CD14-positive monocyte (primary cell): ENCODE data around the gene ADAMTS4. TPM values are rescaled to one million over a fixed set of nuclear protein-coding genes. Genes with fewer than 3 reads are reported as not detected.

Experiments used
- DNase-seq, 3 donors: peaks; one replicate each; pipeline ENCODE4 v3.0.0-alpha.2; 2011 to 2022
- H2AFZ ChIP-seq: 2 replicates; pipeline ENCODE4 v1.6.0; 2012; ENCODE audit warnings: mild to moderate bottlenecking, low read depth, low read length, inconsistent platforms; ENCODE audit not compliant: insufficient read depth, poor library complexity, severe bottlenecking
- H3K27ac ChIP-seq, 2 donors: 1 replicate in 1 of 2; 2 replicates in 1 of 2; pipeline ENCODE4 v1.5.1; 2012 to 2013; ENCODE audit warnings: low read length in 2 of 2, control low read depth in 1 of 2, inconsistent platforms in 1 of 2, low read depth in 1 of 2, mild to moderate bottlenecking in 1 of 2
- H3K27me3 ChIP-seq, 2 donors: one replicate each; pipeline versions ENCODE4 v1.6.0 to v1.6.1; 2011 to 2013; ENCODE audit warnings: low read length in 2 of 2; ENCODE audit not compliant: control insufficient read depth in 2 of 2, insufficient read depth in 2 of 2
- H3K36me3 ChIP-seq, 2 donors: replicated peaks in 1 of 2; 1 replicate in 1 of 2; 2 replicates in 1 of 2; pipeline versions ENCODE4 v1.5.1 to v1.6.1; 2012 to 2013; ENCODE audit warnings: low read length in 2 of 2, control low read depth in 1 of 2, inconsistent platforms in 1 of 2, mild to moderate bottlenecking in 1 of 2; ENCODE audit not compliant: insufficient read depth in 2 of 2, control insufficient read depth in 1 of 2
- H3K4me1 ChIP-seq, 2 donors: 1 replicate in 1 of 2; 2 replicates in 1 of 2; pipeline versions ENCODE4 v1.5.1 to v1.6.1; 2012 to 2013; ENCODE audit warnings: low read length in 2 of 2, control low read depth in 1 of 2, inconsistent platforms in 1 of 2, mild to moderate bottlenecking in 1 of 2, moderate library complexity in 1 of 2; ENCODE audit not compliant: insufficient read depth in 2 of 2, control insufficient read depth in 1 of 2
- H3K4me2 ChIP-seq: replicated peaks from 2 replicates; pipeline ENCODE3; 2012; ENCODE audit warnings: low read length, moderate library complexity, mild to moderate bottlenecking; ENCODE audit not compliant: poor library complexity, severe bottlenecking; ENCODE audit errors: extremely low read depth
- H3K4me3 ChIP-seq, 3 experiments: fragments of 200-600 bp in 1 of 3; sonication (generic) in 1 of 3; replicated peaks in 1 of 3; 1 replicate in 2 of 3; 2 replicates in 1 of 3; pipeline ENCODE4 v1.5.1; 2011 to 2013; ENCODE audit warnings: low read length in 3 of 3, mild to moderate bottlenecking in 3 of 3, control low read depth in 2 of 3, low read depth in 2 of 3, inconsistent platforms in 1 of 3, moderate library complexity in 1 of 3
- H3K79me2 ChIP-seq: 2 replicates; pipeline ENCODE4 v1.6.0; 2012; ENCODE audit warnings: mild to moderate bottlenecking, control low read depth, inconsistent platforms, low read length, moderate library complexity; ENCODE audit not compliant: insufficient read depth
- H3K9ac ChIP-seq: 2 replicates; pipeline ENCODE4 v1.6.0; 2017; ENCODE audit warnings: low read length, mild to moderate bottlenecking; ENCODE audit not compliant: insufficient read depth, poor library complexity, severe bottlenecking
- H3K9me3 ChIP-seq, 2 donors: replicated peaks in 1 of 2; 1 replicate in 1 of 2; 2 replicates in 1 of 2; pipeline versions ENCODE4 v1.5.1 to v1.6.1; 2012 to 2013; ENCODE audit warnings: low read length in 2 of 2, control low read depth in 1 of 2; ENCODE audit not compliant: control insufficient read depth in 1 of 2, insufficient read depth in 1 of 2
- H4K20me1 ChIP-seq: 2 replicates; pipeline ENCODE4 v1.6.0; 2012; ENCODE audit warnings: mild to moderate bottlenecking, low read length, control low read depth, moderate library complexity; ENCODE audit not compliant: insufficient read depth
- H3K27ac Mint-ChIP-seq, 7 donors: one replicate each; pipeline ENCODE4 v1.8.0; 2020; ENCODE audit warnings: mild to moderate bottlenecking in 7 of 7, mixed read lengths in 7 of 7, moderate library complexity in 6 of 7, inconsistent platforms in 2 of 7
- H3K27me3 Mint-ChIP-seq, 3 donors: one replicate each; pipeline ENCODE4 v1.8.0; 2021 to 2022; ENCODE audit warnings: low read depth in 3 of 3, mild to moderate bottlenecking in 3 of 3, mixed read lengths in 3 of 3, moderate library complexity in 3 of 3, inconsistent platforms in 1 of 3
- H3K36me3 Mint-ChIP-seq, 2 donors: one replicate each; pipeline ENCODE4 v1.8.0; 2020; ENCODE audit warnings: mixed read lengths in 2 of 2, inconsistent platforms in 1 of 2, mild to moderate bottlenecking in 1 of 2
- H3K4me1 Mint-ChIP-seq: one replicate; pipeline ENCODE4 v1.8.0; 2020; ENCODE audit warnings: mild to moderate bottlenecking, mixed read lengths
- H3K4me3 Mint-ChIP-seq, 2 donors: one replicate each; pipeline ENCODE4 v1.8.0; 2020; ENCODE audit warnings: mild to moderate bottlenecking in 2 of 2, mixed read lengths in 2 of 2, moderate library complexity in 1 of 2
- H3K9me3 Mint-ChIP-seq, 7 donors: one replicate each; pipeline ENCODE4 v1.8.0; 2020 to 2022; ENCODE audit warnings: mixed read lengths in 7 of 7, mild to moderate bottlenecking in 6 of 7, moderate library complexity in 6 of 7, inconsistent platforms in 2 of 7
- CTCF ChIP-seq: fragments of 200-600 bp; IDR thresholded peaks from one replicate; pipeline ENCODE4 v1.8.0; 2022; ENCODE audit warnings: antibody characterized with exemption, mild to moderate bottlenecking
- WGBS: methylation state at CpG from one replicate; pipeline ENCODE4 v1.1.5; 2013; ENCODE audit warnings: missing lambda C conversion rate; ENCODE audit not compliant: insufficient coverage; 5-methylcytosine and 5-hydroxymethylcytosine counted together
- intact Hi-C, 2 donors: fragments of 100-400 bp; cut with micrococcal nuclease; formaldehyde crosslinking; loops; one replicate each; pipeline versions ENCODE4 v1.15.0 to v1.15.1; 2023
- polyA plus RNA-seq, 3 donors: library from polyadenylated mRNA; depleted of rRNA in 1 of 3; unstranded in 2 of 3; stranded (reverse) in 1 of 3; fragments of 300-500 nt in 2 of 3; fragments of >200 nt in 1 of 3; fragmentation: Illumina TruSeq in 2 of 3; gene quantifications; 1 replicate in 2 of 3; 2 replicates in 1 of 3; pipeline ENCODE4 v1.2.3, GENCODE V29; 2012 to 2021

The ADAMTS4 gene
- polyA plus RNA-seq, 3 donors = 0.01 to 0.04 TPM; not detected in 1

DNA sequence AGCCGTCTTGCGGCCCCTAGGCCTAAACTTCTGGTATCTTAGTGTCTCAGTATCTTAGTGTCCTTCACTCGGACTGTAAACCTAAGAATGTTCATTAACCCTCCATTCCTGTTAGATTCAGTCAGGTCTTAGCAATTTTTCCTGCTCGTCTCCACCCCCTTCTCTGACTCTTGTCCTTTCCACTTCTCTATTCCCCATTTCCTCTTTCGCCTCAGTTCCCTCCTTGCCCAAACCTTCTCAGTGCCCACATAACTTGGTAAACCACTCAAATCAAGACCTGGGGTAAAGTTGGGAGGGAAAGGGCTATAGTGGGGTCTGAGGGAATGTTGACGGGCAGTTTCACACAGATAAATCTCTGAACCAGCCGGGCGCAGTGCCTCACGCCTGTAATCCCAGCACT lies 15.5 kb upstream of the ADAMTS4 start:
- Histone ChIP-seq H3K4me3 (peak overlapping the region; percentile 91 to 98 (median 96)), H3K27ac (peak overlapping the region; percentile 98 to 100), H4K20me1 (peaks cover 30% of the 10 kb centered on the region), H2AFZ (no peak overlapping the region), H3K27me3 (no peaks in the 10 kb centered on the region), H3K9me3 (no peaks in the 10 kb centered on the region), H3K9ac (peak overlapping the region; percentile 97), H3K79me2 (peaks cover 84% of the 10 kb centered on the region), H3K4me2 (peak overlapping the region; percentile 100), H3K36me3 (peaks cover 57 to 61% of the 10 kb centered on the region in 2 donors), H3K4me1 (peaks cover 48 to 57% of the 10 kb centered on the region in 2 donors)
- no peak for TF ChIP-seq CTCF
- H3K9me3 Mint-ChIP-seq = no peaks in the 10 kb centered on the region
- H3K27ac Mint-ChIP-seq = peak overlapping the region; percentile 98 to 100 (median 100)
- peaks cover 0 to 1% (median 0%) of the 10 kb centered on the region in 3 donors for H3K27me3 Mint-ChIP-seq
- peaks cover 56% of the 10 kb centered on the region for H3K4me1 Mint-ChIP-seq
- WGBS = 19% methylated on average over 4 of the region's 9 CpGs
- intact Hi-C loops = loop anchor here in 1 of 2 donors (5.0 kb wide), 1 partner anchor 78 kb away; no protein-coding TSS in a partner anchor
- peak overlapping the region; percentile 99 to 100 for H3K4me3 Mint-ChIP-seq
- H3K36me3 Mint-ChIP-seq = peaks cover 72 to 74% of the 10 kb centered on the region in 2 donors
- DNase-seq = peak; percentile 72 to 80 (median 79)

GRCh38 chr1:161209790-161210409 lies 11.0 kb upstream of the ADAMTS4 start:
- Histone ChIP-seq H3K9ac (no peak overlapping the region), H3K27ac (peak overlapping the region in 1 of 2 donors; percentile 6), H3K4me3 (no peak overlapping the region), H2AFZ (no peak overlapping the region), H3K79me2 (peaks cover 66% of the 10 kb centered on the region), H3K4me1 (peaks cover 29 to 39% of the 10 kb centered on the region in 2 donors), H3K27me3 (no peaks in the 10 kb centered on the region), H3K4me2 (no peak overlapping the region), H4K20me1 (no peaks in the 10 kb centered on the region), H3K36me3 (peaks cover 75 to 90% of the 10 kb centered on the region in 2 donors), H3K9me3 (no peaks in the 10 kb centered on the region)
- WGBS = 36% methylated on average over 6 of the region's 11 CpGs
- Mint-ChIP-seq H3K4me1 (peaks cover 39% of the 10 kb centered on the region), H3K4me3 (no peak overlapping the region), H3K9me3 (peaks cover 0 to 2% (median 0%) of the 10 kb centered on the region in 7 donors), H3K27ac (peak overlapping the region; percentile 47 to 94 (median 85)), H3K27me3 (no peaks in the 10 kb centered on the region), H3K36me3 (peaks cover 74 to 87% of the 10 kb centered on the region in 2 donors)
- DNase-seq = peak; percentile 76 to 87 (median 87)
- TF ChIP-seq CTCF = peak; percentile 96
- intact Hi-C loops = loop anchor here in 1 of 2 donors (1.0 to 5.0 kb wide), 3 partner anchors 15 to 167 kb away; no protein-coding TSS in a partner anchor
